Glomerular endothelial cell (primary cell): ENCODE measurements around the gene HRH4. TPM values are rescaled to one million over a fixed set of nuclear protein-coding genes. Genes with fewer than 3 reads are reported as not detected.

Experiments used
- DNase-seq: peaks from one replicate; pipeline ENCODE4 v3.0.0-alpha.2; 2011; ENCODE audit warnings: low read depth, low spot score; ENCODE audit errors: extremely low read depth
- total RNA-seq: library from RNA; depleted of rRNA; stranded (reverse); fragments of >200 nt; gene quantifications from 2 replicates; pipeline ENCODE4 v1.2.3, GENCODE V29; 2015

HRH4 gene
- not detected in 2 replicates for total RNA-seq

DNA sequence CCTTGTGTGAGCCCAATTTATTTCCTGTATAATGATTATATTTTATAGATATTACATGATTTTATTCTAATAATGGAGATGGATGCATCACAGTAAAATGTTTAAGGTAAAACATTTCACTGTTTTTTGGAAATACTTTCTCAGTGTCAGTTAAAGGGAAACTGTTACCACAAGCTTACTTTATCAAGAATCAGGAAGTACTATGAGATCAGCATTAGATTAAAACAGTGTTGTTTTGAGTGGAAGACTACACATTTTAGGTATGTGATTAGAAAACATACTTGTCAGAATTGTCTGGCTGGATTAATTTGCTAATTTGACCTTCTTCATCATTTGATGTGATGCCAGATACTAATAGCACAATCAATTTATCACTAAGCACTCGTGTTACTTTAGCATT is at the start of gene HRH4:
HRH4 (plus strand) TSS at position 250 of the 400 bp plus-strand sequence; CDS start at position 342, 92 bp downstream.
- no peak for DNase-seq

GRCh38 chr18:24413148-24413547 is 47.3 kb upstream of the HRH4 start:
- no peak for DNase-seq

DNA sequence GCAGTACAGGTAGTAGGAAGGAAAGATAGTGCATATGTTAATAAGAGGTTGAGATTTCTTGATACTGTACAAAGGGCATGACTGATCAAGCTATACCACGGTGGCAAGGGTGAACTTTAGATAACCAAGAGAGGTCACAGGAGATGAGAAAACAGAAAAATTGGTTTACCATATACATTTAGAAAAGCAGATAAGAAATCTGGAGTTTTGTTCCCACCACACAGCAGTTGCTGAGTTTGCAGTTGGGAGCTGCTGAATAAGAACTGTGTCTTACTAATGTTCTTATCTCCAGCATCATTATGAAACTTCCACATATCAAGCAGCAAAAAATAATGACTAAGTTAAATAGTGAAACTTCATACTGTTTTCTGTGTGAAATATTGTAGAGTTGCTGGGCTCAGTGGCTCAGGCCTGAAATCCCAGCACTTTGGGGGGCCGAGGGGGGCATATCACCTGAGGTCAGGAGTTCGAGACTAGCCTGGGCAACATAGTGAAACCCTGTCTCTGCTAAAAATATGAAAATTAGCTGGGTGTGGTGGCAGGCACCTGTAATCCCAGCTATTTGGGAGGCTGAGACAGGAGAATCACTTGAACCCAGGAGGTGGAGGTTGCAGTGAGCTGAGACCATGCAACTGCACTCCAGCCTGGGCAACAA is 46.0 kb upstream of the HRH4 start:
- DNase-seq: no peak

GRCh38 chr18:24417480-24417879 is 43.0 kb upstream of the HRH4 start:
- no peak for DNase-seq

DNA sequence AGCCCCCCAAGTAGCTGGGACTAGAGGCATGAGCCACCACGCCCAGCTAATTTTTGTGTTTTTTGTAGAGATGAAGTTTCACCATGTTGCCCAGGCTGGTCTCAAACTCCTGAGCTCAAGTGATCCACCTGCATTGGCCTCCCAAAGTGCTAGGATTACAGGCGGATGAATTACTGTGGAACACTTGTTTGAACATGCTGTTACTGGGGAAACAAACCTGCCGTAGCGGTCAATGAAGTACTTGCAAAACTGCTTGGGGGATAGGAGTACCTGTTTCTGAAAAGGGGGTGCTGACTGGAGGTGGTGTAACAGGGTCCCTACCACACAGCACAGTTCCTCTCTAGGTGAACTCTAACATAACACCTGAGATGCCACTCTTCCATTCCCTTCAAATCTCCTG is 39.9 kb upstream of the HRH4 start:
- DNase-seq: no peak

- DNase-seq: no peak
Observed at GRCh38 chr18:24421831-24422230, 38.6 kb upstream of the HRH4 start.

DNA sequence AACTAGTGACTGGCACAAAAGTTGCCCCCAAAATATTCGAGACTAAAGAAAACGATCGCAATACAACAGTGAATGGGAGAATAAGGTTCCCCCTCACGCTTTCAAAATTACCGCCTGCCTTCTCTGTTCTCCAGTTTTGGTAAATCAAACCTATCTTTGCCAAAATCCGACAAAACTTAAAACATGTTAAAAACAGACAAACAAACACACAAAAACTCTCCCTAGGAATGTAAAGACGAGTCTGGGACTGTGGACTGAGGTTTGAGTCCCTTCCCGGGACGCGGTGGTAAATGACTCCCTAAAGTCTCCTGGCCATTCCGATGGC is 34.4 kb upstream of the HRH4 start:
- no peak for DNase-seq

- DNase-seq: no peak
Observed at GRCh38 chr18:24426398-24427294, 33.8 kb upstream of the HRH4 start, which contains the start of gene IMPACT. IMPACT (plus strand) TSS chr18:24426670; CDS start chr18:24426757, 87 bp downstream.

DNA sequence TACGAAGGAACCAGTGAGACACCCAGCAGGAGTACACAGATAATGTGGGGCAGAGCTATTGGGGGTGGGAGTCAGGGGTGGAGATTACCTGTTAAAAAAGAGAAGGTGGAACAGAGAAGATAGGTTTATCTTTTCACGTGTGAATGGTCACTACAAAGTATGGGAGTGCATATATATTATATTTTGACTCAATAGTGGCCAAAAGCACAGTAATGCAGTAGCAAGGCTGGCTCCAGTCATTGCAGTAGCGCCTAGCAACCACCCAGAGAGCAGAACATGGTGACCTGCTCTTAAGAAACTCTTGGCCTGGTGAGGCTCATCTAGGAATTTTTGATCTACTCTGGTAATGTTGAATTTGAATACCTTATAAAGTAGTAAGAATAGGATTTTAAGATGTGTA is 33.0 kb upstream of the HRH4 start:
- no peak for DNase-seq

- DNase-seq: no peak
Observed at GRCh38 chr18:24428709-24429108, 31.7 kb upstream of the HRH4 start.

GRCh38 chr18:24429188-24429587 is 31.2 kb upstream of the HRH4 start:
- DNase-seq: no peak

GRCh38 chr18:24432618-24433017 is 27.8 kb upstream of the HRH4 start:
- no peak for DNase-seq

- no peak for DNase-seq
Observed at GRCh38 chr18:24436939-24437338, 23.5 kb upstream of the HRH4 start.

- DNase-seq: no peak
Observed at GRCh38 chr18:24443870-24444269, 16.6 kb upstream of the HRH4 start.

DNA sequence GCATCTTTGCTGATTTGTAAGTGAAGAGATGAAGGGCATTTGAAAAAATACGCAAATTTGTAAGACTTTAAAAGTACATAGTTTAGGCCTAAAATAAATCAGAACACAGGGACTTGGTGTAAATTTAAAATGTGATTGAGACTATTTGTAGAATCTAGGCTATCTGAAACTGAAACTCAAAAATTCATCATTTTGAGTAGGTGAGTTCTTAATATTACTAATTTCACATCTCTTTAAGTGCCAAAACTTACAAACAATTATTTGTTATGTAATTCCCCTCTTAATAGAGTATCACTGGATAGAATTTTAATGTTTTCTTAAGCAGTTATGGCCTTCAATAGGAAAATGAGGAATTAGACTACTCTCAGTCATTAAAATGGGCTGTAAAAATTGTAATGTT is 14.0 kb upstream of the HRH4 start:
- no peak for DNase-seq

- DNase-seq: no peak
Observed at GRCh38 chr18:24446953-24447538, 13.4 kb upstream of the HRH4 start.

DNA sequence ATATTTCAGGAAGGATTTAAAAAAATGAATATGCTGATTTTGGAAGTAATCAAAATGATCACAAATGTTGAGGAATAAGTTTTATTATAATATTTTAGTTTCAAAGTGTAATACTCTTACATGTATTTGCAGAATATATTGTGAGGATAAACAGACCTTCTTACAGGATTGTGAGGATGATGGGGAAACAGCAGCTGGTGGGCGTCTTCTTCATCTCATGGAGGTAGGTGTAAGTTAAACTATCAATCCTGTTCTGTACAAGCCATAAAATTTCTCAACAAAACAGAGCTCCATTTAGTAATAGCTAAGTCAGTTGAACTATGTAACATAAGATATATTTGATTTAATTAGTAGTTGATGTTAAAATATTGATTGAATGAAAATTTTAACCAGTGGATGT is 12.5 kb upstream of the HRH4 start:
- no peak for DNase-seq

DNA sequence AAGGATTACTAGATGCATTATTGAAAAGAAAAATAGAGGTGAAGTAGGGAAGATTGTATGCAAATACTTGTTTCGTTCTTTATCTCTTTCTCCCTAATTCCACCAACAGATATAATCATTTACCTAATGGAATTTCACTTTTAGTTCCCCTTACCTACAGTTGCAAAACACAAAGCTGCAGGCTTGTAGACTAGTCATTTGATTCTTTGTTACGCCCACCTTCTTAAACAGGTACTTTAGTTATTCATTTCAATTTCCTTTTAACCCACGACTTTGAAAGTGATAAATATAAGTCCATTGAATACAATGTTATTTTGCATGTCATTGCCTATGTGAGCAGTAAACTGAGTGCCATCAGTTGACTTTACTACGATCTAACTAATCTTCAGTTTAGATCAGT is 3.9 kb upstream of the HRH4 start:
- no peak for DNase-seq

DNA sequence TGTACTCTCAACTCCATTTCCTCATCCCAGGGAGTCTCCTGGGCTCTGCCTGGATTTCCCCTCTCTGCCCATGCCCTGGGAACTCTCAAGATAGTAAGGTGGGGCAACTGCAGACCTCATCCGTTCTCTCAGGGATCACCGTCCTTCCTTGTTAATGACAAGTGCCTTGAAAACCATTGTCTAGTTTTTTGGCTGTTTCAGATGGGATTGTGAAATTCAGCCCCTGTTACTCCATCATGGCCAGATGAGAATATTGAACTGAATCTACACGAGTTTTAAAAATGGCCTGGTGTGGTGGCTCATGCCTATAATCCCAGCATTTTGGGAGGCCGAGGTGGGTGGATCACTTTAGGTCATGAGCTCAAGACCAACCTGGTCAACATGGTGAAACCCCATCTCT is 665 bp upstream of the HRH4 start:
- no peak for DNase-seq

GRCh38 chr18:24461996-24462395 is 1.6 kb downstream of the HRH4 start:
- DNase-seq: no peak

DNA sequence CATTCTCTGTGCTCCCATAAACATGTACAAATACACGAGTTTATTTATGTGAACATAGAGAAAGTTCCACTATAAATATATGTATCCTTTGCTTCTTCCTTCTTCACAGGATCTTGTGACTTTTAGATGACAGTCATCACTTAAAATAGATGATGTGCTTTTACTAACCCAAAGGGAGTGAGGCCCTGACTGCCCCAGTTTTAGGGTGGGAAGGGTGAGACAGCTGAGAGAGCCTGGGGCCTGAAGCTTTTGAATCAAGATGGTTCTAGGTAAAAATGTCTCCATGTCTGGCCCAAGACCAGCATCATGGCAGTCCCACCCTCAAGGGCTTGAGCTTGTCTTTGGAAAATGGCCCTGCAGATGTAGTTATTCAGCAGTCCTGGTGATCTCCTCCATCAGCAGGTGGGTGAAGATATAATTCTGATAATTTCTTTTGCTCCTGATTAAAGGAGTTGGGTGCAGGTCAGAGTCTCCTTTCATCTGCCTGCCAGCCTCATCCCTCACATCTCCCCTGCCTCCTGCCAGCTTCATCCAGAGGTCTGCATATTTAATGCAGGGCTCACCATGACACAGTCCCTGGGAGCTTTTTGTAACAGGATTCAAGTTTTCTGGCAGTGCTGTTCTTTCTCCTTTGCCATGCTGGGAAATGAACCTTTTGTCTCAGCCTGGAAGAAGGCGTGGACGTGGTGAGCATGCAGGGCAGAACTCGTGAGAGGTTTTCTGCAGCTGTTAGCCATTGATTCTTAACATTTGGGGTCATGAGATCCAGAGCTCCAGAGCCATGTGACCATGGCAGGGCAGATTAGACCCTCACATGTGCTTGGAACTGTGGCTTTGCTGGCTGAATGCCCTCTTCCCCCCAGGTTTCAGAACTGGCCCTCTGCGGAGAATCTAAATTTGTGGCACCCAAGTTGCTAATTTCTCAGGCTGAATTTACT is 2.7 kb downstream of the HRH4 start:
- no peak for DNase-seq
